Tibial nerve (tissue), 4 donors: ENCODE measurements around the gene GPRASP1. TPM values are rescaled to one million over a fixed set of nuclear protein-coding genes. Genes with fewer than 3 reads are reported as not detected.

Experiments
- DNase-seq, 2 donors: peaks; one replicate each; pipeline ENCODE4 v3.0.0-alpha.2; 2019; ENCODE audit warnings: low spot score in 2 of 2
- H3K27ac ChIP-seq, 4 donors: fragments of 200-600 bp; sonication (generic) in 3 of 4; one replicate each; pipeline ENCODE4 v1.5.1; 2017 to 2019; ENCODE audit warnings: mild to moderate bottlenecking in 1 of 4
- H3K27me3 ChIP-seq, 2 donors: fragments of 200-600 bp; sonication (generic) in 1 of 2; one replicate each; pipeline versions ENCODE4 v1.5.1 to v1.6.0; 2017 to 2019
- H3K36me3 ChIP-seq, 3 donors: fragments of 200-600 bp; sonication (generic); one replicate each; pipeline ENCODE4 v1.5.1; 2018 to 2019
- H3K4me1 ChIP-seq, 4 donors: fragments of 200-600 bp; sonication (generic) in 3 of 4; one replicate each; pipeline ENCODE4 v1.5.1; 2017 to 2019
- H3K4me3 ChIP-seq, 4 donors: fragments of 200-600 bp; sonication (generic) in 3 of 4; one replicate each; pipeline ENCODE4 v1.5.1; 2017 to 2019; ENCODE audit warnings: mild to moderate bottlenecking in 1 of 4, moderate library complexity in 1 of 4
- H3K9me3 ChIP-seq, 4 donors: fragments of 200-600 bp; sonication (generic) in 3 of 4; one replicate each; pipeline ENCODE4 v1.5.1; 2017 to 2019
- EP300 ChIP-seq, 2 donors: sonication (generic); formaldehyde crosslinking; IDR thresholded peaks; one replicate each; pipeline ENCODE4 v1.6.1; 2017; ENCODE audit warnings: antibody characterized with exemption in 2 of 2, mild to moderate bottlenecking in 1 of 2
- POLR2A ChIP-seq, 2 donors: fragments of 450-650 bp; IDR thresholded peaks; one replicate each; pipeline ENCODE4 v1.6.1; 2017; ENCODE audit warnings: antibody characterized with exemption in 2 of 2, mild to moderate bottlenecking in 2 of 2, moderate library complexity in 2 of 2
- WGBS, 2 donors: methylation state at CpG; one replicate each; pipeline ENCODE4 v1.1.5; 2018; 5-methylcytosine and 5-hydroxymethylcytosine counted together
- total RNA-seq, 4 donors: library from RNA; depleted of rRNA; stranded (reverse); fragments of >200 nt; gene quantifications; one replicate each; pipeline ENCODE4 v1.1.0, GENCODE V29; 2016
- TF ChIP-seq, protein P1 (sequence below), 5 experiments: fragments of 200-600 bp in 3 of 5; fragments of 450-650 bp in 2 of 5; sonication (generic) in 3 of 5; IDR thresholded peaks; one replicate each; pipeline ENCODE4 v1.5.1; 2016 to 2019; ENCODE audit warnings: antibody characterized with exemption in 5 of 5, mild to moderate bottlenecking in 3 of 5, moderate library complexity in 2 of 5

GPRASP1 gene
- 10 to 100 TPM; 10.5 to 21.2 (median 15.7) TPM for total RNA-seq

DNA sequence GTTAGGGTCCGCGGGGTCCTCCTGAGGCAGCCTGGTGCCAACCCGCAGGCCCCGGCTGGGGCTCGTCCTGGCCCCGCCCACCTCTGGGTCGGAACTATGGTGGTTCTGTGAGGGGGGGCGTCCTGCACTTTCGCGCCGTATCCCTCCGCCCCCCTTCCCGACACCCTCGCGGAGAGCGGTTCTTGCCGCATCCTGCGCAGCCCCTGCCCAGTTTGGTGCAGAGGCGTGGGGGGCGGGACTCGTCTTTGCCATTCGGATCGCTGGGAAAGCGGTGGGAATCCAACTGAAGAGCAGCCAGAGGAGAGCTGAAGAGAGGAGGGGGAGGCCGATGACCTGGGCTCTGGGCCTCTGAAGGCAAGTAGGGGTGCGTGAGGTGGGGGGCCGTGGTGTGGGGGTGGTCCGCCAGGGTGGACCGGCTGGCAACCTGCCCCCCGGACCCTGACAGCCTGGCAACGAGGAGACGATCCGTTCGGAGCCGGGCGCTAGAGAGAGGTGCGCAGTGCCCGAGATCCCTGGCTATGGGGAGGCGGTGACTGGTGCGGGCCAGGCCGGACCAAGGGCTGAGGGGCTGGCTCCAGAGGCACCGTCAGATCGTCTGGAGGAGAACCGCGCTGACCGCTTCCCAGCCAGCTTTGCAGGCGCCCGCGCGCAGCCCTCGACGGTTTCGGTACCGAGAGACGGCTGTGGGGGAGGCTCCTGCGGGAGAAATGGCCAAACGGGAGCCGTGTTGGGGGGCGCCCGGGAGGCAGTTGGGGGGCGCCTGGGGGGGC, at the start of gene GPRASP1:
Gene GPRASP1, plus strand, starts transcription at position 242 of the 770 bp plus-strand sequence. CDS start 2,431 bp downstream, outside the sequence.
- WGBS, 2 donors = 5 to 30% methylated on average over 14 to 32 of the region's 61 CpGs
- H3K36me3 ChIP-seq = no peaks in the 10 kb centered on the region
- peak; percentile 37 to 44 for DNase-seq
- H3K27ac ChIP-seq = peak within 1 kb of the TSS; percentile 66 to 87 (median 80)
- peak within 1 kb of the TSS; percentile 50 to 76 (median 62) for H3K4me3 ChIP-seq
- no peaks in the 10 kb centered on the region for H3K9me3 ChIP-seq
- H3K27me3 ChIP-seq = peaks cover 0 to 5% of the 10 kb centered on the region in 2 donors
- H3K4me1 ChIP-seq = no peaks in the 10 kb centered on the region
- TF ChIP-seq, protein P1, sequence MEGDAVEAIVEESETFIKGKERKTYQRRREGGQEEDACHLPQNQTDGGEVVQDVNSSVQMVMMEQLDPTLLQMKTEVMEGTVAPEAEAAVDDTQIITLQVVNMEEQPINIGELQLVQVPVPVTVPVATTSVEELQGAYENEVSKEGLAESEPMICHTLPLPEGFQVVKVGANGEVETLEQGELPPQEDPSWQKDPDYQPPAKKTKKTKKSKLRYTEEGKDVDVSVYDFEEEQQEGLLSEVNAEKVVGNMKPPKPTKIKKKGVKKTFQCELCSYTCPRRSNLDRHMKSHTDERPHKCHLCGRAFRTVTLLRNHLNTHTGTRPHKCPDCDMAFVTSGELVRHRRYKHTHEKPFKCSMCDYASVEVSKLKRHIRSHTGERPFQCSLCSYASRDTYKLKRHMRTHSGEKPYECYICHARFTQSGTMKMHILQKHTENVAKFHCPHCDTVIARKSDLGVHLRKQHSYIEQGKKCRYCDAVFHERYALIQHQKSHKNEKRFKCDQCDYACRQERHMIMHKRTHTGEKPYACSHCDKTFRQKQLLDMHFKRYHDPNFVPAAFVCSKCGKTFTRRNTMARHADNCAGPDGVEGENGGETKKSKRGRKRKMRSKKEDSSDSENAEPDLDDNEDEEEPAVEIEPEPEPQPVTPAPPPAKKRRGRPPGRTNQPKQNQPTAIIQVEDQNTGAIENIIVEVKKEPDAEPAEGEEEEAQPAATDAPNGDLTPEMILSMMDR (IDR thresholded peaks at IDR 0.05) = no peak
- peak in 1 of 2 donors; percentile 58 for TF ChIP-seq EP300 (IDR thresholded peaks at IDR 0.05)
- peak in 1 of 2 donors; percentile 44 for TF ChIP-seq POLR2A (IDR thresholded peaks at IDR 0.05)

- Histone ChIP-seq H3K4me1 (peaks cover 0 to 9% (median 0%) of the 10 kb centered on the region in 4 donors), H3K9me3 (no peaks in the 10 kb centered on the region), H3K36me3 (no peaks in the 10 kb centered on the region), H3K27ac (no peak overlapping the region), H3K4me3 (no peak overlapping the region), H3K27me3 (no peaks in the 10 kb centered on the region)
- TF ChIP-seq POLR2A (IDR thresholded peaks at IDR 0.05) = no peak
- no peak for DNase-seq
- WGBS, 2 donors = 10 to 36% methylated on average over 1 of the region's 1 CpG
Measured at GRCh38 chrX:102604327-102604726, 47.0 kb upstream of the GPRASP1 start.

- no peak overlapping the region for H3K27ac ChIP-seq
- peaks cover 0 to 3% (median 0%) of the 10 kb centered on the region in 4 donors for H3K4me1 ChIP-seq
- no peaks in the 10 kb centered on the region for H3K27me3 ChIP-seq
- WGBS, 2 donors = 86 to 100% methylated on average over 1 of the region's 1 CpG
- DNase-seq = no peak
- no peaks in the 10 kb centered on the region for H3K9me3 ChIP-seq
- peaks cover 0 to 6% (median 0%) of the 10 kb centered on the region in 3 donors for H3K36me3 ChIP-seq
- TF ChIP-seq EP300 (IDR thresholded peaks at IDR 0.05) = no peak
- TF ChIP-seq POLR2A (IDR thresholded peaks at IDR 0.05) = no peak
- TF ChIP-seq, protein P1 (IDR thresholded peaks at IDR 0.05) = no peak
- no peak overlapping the region for H3K4me3 ChIP-seq
Measured at GRCh38 chrX:102606115-102606514, 45.2 kb upstream of the GPRASP1 start.

DNA sequence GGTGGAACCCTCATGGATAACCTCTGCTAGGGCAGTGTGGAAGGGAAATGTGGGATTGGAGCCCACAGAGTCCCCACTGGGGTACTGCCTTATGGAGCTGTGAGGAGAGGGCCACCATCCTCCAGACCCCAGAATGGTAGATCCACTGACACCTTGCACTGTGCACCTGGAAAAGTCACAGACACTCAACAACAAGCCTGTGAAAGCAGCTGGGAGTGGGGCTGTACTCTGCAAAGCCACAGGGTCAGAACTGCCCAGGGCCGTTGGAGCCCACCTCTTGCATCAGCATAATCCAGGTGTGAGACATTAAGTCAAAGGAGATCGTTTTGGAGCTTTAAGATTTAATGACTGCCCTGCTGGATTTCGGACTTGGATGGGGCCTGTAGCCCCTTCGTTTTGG, 40.4 kb upstream of the GPRASP1 start:
- Histone ChIP-seq H3K4me1 (no peaks in the 10 kb centered on the region), H3K27ac (no peak overlapping the region), H3K4me3 (no peak overlapping the region), H3K9me3 (no peaks in the 10 kb centered on the region), H3K36me3 (peaks cover 0 to 9% (median 0%) of the 10 kb centered on the region in 3 donors), H3K27me3 (no peaks in the 10 kb centered on the region)
- TF ChIP-seq POLR2A (IDR thresholded peaks at IDR 0.05) = no peak
- TF ChIP-seq, protein P1 (IDR thresholded peaks at IDR 0.05) = no peak
- no peak for TF ChIP-seq EP300 (IDR thresholded peaks at IDR 0.05)
- no peak for DNase-seq
- WGBS, 2 donors = 65 to 100% methylated on average over 4 of the region's 4 CpGs

GRCh38 chrX:102624105-102624504, 27.2 kb upstream of the GPRASP1 start:
- H3K4me1 ChIP-seq = no peaks in the 10 kb centered on the region
- peaks cover 0 to 20% (median 6%) of the 10 kb centered on the region in 4 donors for H3K9me3 ChIP-seq
- WGBS, 2 donors = 58 to 86% methylated on average over 5 to 6 of the region's 6 CpGs
- H3K27ac ChIP-seq = no peak overlapping the region
- peaks cover 0 to 8% (median 0%) of the 10 kb centered on the region in 3 donors for H3K36me3 ChIP-seq
- no peak for DNase-seq
- TF ChIP-seq, protein P1 (IDR thresholded peaks at IDR 0.05) = no peak
- TF ChIP-seq POLR2A (IDR thresholded peaks at IDR 0.05) = no peak
- no peak for TF ChIP-seq EP300 (IDR thresholded peaks at IDR 0.05)
- H3K27me3 ChIP-seq = no peaks in the 10 kb centered on the region
- H3K4me3 ChIP-seq = no peak overlapping the region
